Hepatocyte (in vitro differentiated cells): ENCODE results near the gene FICD. TPM values are rescaled to one million over a fixed set of nuclear protein-coding genes. Genes with fewer than 3 reads are reported as not detected.

Experiments used
- DNase-seq: peaks from one replicate; pipeline ENCODE4 v3.0.0-alpha.2; 2016; ENCODE audit warnings: low spot score
- H2AFZ ChIP-seq: fragments of 200-600 bp; sonication (generic); 2 replicates; pipeline ENCODE4 v1.6.0; 2016; ENCODE audit warnings: antibody characterized with exemption, mild to moderate bottlenecking
- H3K27ac ChIP-seq: fragments of 200-600 bp; sonication (generic); 2 replicates; pipeline ENCODE4 v1.5.1; 2016; ENCODE audit warnings: mild to moderate bottlenecking
- H3K27me3 ChIP-seq: fragments of 200-600 bp; sonication (generic); 2 replicates; pipeline ENCODE4 v1.6.1; 2016
- H3K36me3 ChIP-seq: fragments of 200-600 bp; sonication (generic); replicated peaks from 2 replicates; pipeline ENCODE4 v1.5.1; 2016; ENCODE audit warnings: low read depth; ENCODE audit not compliant: insufficient read depth
- H3K4me1 ChIP-seq: fragments of 200-600 bp; sonication (generic); 2 replicates; pipeline ENCODE4 v1.5.1; 2016; ENCODE audit warnings: mild to moderate bottlenecking, moderate library complexity; ENCODE audit not compliant: insufficient read depth
- H3K4me2 ChIP-seq: fragments of 200-600 bp; sonication (generic); 2 replicates; pipeline ENCODE4 v1.6.0; 2016
- H3K4me3 ChIP-seq: fragments of 200-600 bp; sonication (generic); 2 replicates; pipeline ENCODE4 v1.5.1; 2016; ENCODE audit warnings: mild to moderate bottlenecking
- H3K79me2 ChIP-seq: fragments of 200-600 bp; sonication (generic); 2 replicates; pipeline ENCODE4 v1.6.0; 2017; ENCODE audit warnings: mild to moderate bottlenecking
- H3K9me2 ChIP-seq: fragments of 200-600 bp; sonication (generic); replicated peaks from 2 replicates; pipeline ENCODE4 v1.6.0; 2017; ENCODE audit warnings: mild to moderate bottlenecking; ENCODE audit not compliant: insufficient read depth
- H3K9me3 ChIP-seq: fragments of 200-600 bp; sonication (generic); 2 replicates; pipeline ENCODE4 v1.5.1; 2016; ENCODE audit warnings: low read depth, mild to moderate bottlenecking
- H4K20me1 ChIP-seq: fragments of 200-600 bp; sonication (generic); 2 replicates; pipeline ENCODE4 v1.6.0; 2016; ENCODE audit warnings: mild to moderate bottlenecking; ENCODE audit not compliant: insufficient read depth, poor library complexity, severe bottlenecking
- CTCF ChIP-seq: fragments of 200-600 bp; sonication (generic); IDR thresholded peaks from 2 replicates; pipeline ENCODE4 v1.5.1; 2016; ENCODE audit warnings: antibody characterized with exemption, mild to moderate bottlenecking; ENCODE audit not compliant: poor library complexity
- EZH2 ChIP-seq: fragments of 200-600 bp; sonication (generic); IDR thresholded peaks from 2 replicates; pipeline ENCODE4 v1.6.1; 2016; ENCODE audit warnings: antibody characterized with exemption, mild to moderate bottlenecking, borderline replicate concordance
- EZH2phosphoT487 ChIP-seq: fragments of 200-600 bp; sonication (generic); IDR thresholded peaks from one replicate; pipeline ENCODE4 v1.6.1; 2018; ENCODE audit warnings: antibody characterized with exemption, mild to moderate bottlenecking, low read depth, moderate library complexity; ENCODE audit not compliant: unreplicated experiment, severe bottlenecking
- WGBS: methylation state at CpG from one replicate; pipeline ENCODE4 v1.1.6; 2016; ENCODE audit warnings: low lambda C conversion rate; ENCODE audit errors: missing lambda C conversion rate; 5-methylcytosine and 5-hydroxymethylcytosine counted together
- polyA plus RNA-seq: library from polyadenylated mRNA; unstranded; fragments of >200 nt; fragmentation: Nextera tagmentation; extraction: Ambion mirVana; gene quantifications from 2 replicates; pipeline ENCODE4 v1.2.1, GENCODE V29; 2016
- total RNA-seq: library from RNA; depleted of rRNA; stranded (reverse); fragments of >200 nt; gene quantifications from 2 replicates; pipeline ENCODE4 v1.2.3, GENCODE V29; 2014

FICD gene
- total and polyA plus RNA-seq, 2 experiments from 2014 or later, result 6.2 to 6.4 TPM

- peaks cover 69% of the 10 kb centered on the region for H3K79me2 ChIP-seq
- peaks cover 8% of the 10 kb centered on the region for H4K20me1 ChIP-seq
- WGBS, result 86% methylated on average over 4 of the region's 4 CpGs
Observed at GRCh38 chr12:108542320-108542719, 27.2 kb downstream of the FICD start.

DNA sequence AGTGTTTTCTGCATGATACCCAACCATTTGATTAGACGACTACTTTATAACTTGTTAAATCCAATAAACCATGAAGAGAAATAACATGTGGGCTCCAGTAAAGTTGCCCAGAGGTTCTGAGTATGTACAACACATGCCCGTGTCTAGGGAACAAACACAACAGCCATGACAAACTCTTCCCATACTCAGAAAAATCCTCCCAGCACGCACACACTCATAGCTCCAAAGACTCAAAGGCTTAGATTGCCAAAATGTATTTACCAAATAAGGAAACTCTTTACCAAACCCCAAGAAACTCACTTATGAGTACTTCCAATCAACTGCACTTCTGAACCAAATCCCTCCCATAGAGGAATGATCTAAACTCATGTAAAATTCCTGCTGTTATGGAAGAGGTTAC lies 28.6 kb downstream of the FICD start:
- no peaks in the 10 kb centered on the region for H3K4me1 ChIP-seq
- WGBS, result 88% methylated on average over 3 of the region's 3 CpGs
- H2AFZ ChIP-seq, result no peak overlapping the region
- H3K79me2 ChIP-seq, result peaks cover 72% of the 10 kb centered on the region
- H3K9me3 ChIP-seq, result no peaks in the 10 kb centered on the region
- H3K4me2 ChIP-seq, result no peak overlapping the region
- H3K27me3 ChIP-seq, result no peaks in the 10 kb centered on the region
- H4K20me1 ChIP-seq, result peaks cover 5% of the 10 kb centered on the region
- TF ChIP-seq CTCF (no peak), EZH2phosphoT487 (no peak), EZH2 (no peak)
- H3K9me2 ChIP-seq, result no peaks in the 10 kb centered on the region
- no peak overlapping the region for H3K27ac ChIP-seq
- no peak overlapping the region for H3K4me3 ChIP-seq
- DNase-seq, result no peak
- peaks cover 8% of the 10 kb centered on the region for H3K36me3 ChIP-seq

More at GRCh38 chr12:108542320-108542719, 27.2 kb downstream of the FICD start:
- Histone ChIP-seq H3K4me3 (no peak overlapping the region), H3K9me2 (no peaks in the 10 kb centered on the region), H3K27ac (no peak overlapping the region), H3K9me3 (no peaks in the 10 kb centered on the region), H3K27me3 (no peaks in the 10 kb centered on the region), H3K4me2 (no peak overlapping the region), H2AFZ (no peak overlapping the region), H3K4me1 (no peaks in the 10 kb centered on the region), H3K36me3 (no peaks in the 10 kb centered on the region)
- TF ChIP-seq EZH2phosphoT487 (no peak), EZH2 (no peak), CTCF (no peak)
- no peak for DNase-seq

DNA sequence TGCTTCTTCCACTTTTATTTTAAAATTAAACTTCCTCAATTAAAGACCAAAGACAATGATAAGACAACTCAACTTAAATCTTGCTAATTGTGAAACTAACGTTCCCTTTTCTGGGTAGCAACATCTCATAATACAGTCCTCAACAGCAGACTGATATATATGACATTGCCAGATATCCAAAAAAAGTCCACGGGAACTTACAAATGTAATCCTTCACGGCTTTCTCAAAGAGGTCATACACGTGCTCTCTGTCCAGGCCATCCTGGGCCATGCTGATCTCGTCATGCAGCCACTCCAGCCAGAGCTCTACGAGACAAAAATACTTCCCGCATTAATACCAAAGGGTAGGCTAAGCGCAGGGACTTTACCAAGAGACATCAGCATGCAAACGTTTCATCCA lies 32.6 kb downstream of the FICD start:
- no peaks in the 10 kb centered on the region for H3K9me2 ChIP-seq
- H3K4me1 ChIP-seq, result no peaks in the 10 kb centered on the region
- no peak overlapping the region for H3K27ac ChIP-seq
- no peak overlapping the region for H3K4me3 ChIP-seq
- DNase-seq, result no peak
- H2AFZ ChIP-seq, result no peak overlapping the region
- no peaks in the 10 kb centered on the region for H3K9me3 ChIP-seq
- TF ChIP-seq EZH2 (no peak), CTCF (no peak)
- H3K4me2 ChIP-seq, result no peak overlapping the region
- peaks cover 8% of the 10 kb centered on the region for H3K36me3 ChIP-seq
- H4K20me1 ChIP-seq, result peaks cover 35% of the 10 kb centered on the region
- H3K27me3 ChIP-seq, result no peaks in the 10 kb centered on the region
- WGBS, result 93% methylated on average over 9 of the region's 9 CpGs
- H3K79me2 ChIP-seq, result peaks cover 83% of the 10 kb centered on the region
